SK-N-SH treated with all-trans-retinoic acid at 6 μM for 48 hours (cell line): ENCODE data around the gene DENND6A.

ENCODE experiments used
- ATAC-seq: fragments of 200-7000 bp; cut with Tn5 transposase; 3 replicates; pipeline ENCODE4 v1.9.1; 2020; ENCODE audit warnings: mild to moderate bottlenecking, moderate library complexity
- ARNTL ChIP-seq: fragments of 450-650 bp; formaldehyde crosslinking; IDR thresholded peaks from 2 replicates; pipeline ENCODE4 v1.5.0; 2020; ENCODE audit warnings: low read depth, mild to moderate bottlenecking, moderate library complexity, borderline replicate concordance
- BACH2 ChIP-seq: fragments of 250-450 bp; sonication (Bioruptor Pico); IDR thresholded peaks from 2 replicates; pipeline ENCODE4 v1.9.0; 2021; ENCODE audit warnings: mild to moderate bottlenecking, borderline replicate concordance
- CREB5 ChIP-seq: fragments of 250-450 bp; sonication (Bioruptor Pico); IDR thresholded peaks from 2 replicates; pipeline ENCODE4 v1.5.1; 2020; ENCODE audit warnings: low read depth, mild to moderate bottlenecking, moderate library complexity
- CSDC2 ChIP-seq: fragments of 250-450 bp; sonication (Bioruptor Pico); IDR thresholded peaks from 2 replicates; pipeline ENCODE4 v1.5.0; 2020; ENCODE audit warnings: mild to moderate bottlenecking, moderate library complexity
- CSRNP3 ChIP-seq: fragments of 250-450 bp; sonication (Bioruptor Pico); IDR thresholded peaks from 2 replicates; pipeline ENCODE4 v1.5.1; 2021; ENCODE audit warnings: mild to moderate bottlenecking, moderate library complexity
- ESRRG ChIP-seq: fragments of 250-450 bp; sonication (Bioruptor Pico); IDR thresholded peaks from 2 replicates; pipeline ENCODE4 v1.6.1; 2021; ENCODE audit warnings: mild to moderate bottlenecking
- ISL1 ChIP-seq: fragments of 250-450 bp; sonication (Bioruptor Pico); IDR thresholded peaks from 2 replicates; pipeline ENCODE4 v2.1.2; 2022; ENCODE audit warnings: mild to moderate bottlenecking, moderate library complexity
- OSR1 ChIP-seq: fragments of 250-450 bp; sonication (Bioruptor Pico); IDR thresholded peaks from 2 replicates; pipeline ENCODE4 v1.8.0; 2022; ENCODE audit warnings: moderate library complexity, mild to moderate bottlenecking, inconsistent platforms
- PATZ1 ChIP-seq: fragments of 250-450 bp; sonication (Bioruptor Pico); IDR thresholded peaks from 2 replicates; pipeline ENCODE4 v1.8.0; 2020; ENCODE audit warnings: mild to moderate bottlenecking, moderate library complexity, borderline replicate concordance
- POU6F1 ChIP-seq: fragments of 250-450 bp; sonication (Bioruptor Pico); IDR thresholded peaks from 2 replicates; pipeline ENCODE4 v1.8.0; 2021; ENCODE audit warnings: low read depth, mild to moderate bottlenecking, moderate library complexity, borderline replicate concordance
- PPARA ChIP-seq: fragments of 250-450 bp; sonication (Bioruptor Pico); IDR thresholded peaks from 2 replicates; pipeline ENCODE4 v1.5.0; 2020; ENCODE audit warnings: mild to moderate bottlenecking, borderline replicate concordance
- RARB ChIP-seq: fragments of 250-450 bp; sonication (Bioruptor Pico); IDR thresholded peaks from 2 replicates; pipeline ENCODE4 v1.8.0; 2021; ENCODE audit warnings: mild to moderate bottlenecking, moderate library complexity
- SNAI2 ChIP-seq: fragments of 250-450 bp; sonication (Bioruptor Pico); IDR thresholded peaks from 2 replicates; pipeline ENCODE4 v1.5.0; 2020; ENCODE audit warnings: mild to moderate bottlenecking, moderate library complexity
- TCF4 ChIP-seq: fragments of 250-450 bp; sonication (Bioruptor Pico); IDR thresholded peaks from 2 replicates; pipeline ENCODE4 v1.8.0; 2021; ENCODE audit warnings: mild to moderate bottlenecking, moderate library complexity, borderline replicate concordance
- TOX ChIP-seq: fragments of 250-450 bp; sonication (Bioruptor Pico); IDR thresholded peaks from 2 replicates; pipeline ENCODE4 v1.8.0; 2021; ENCODE audit warnings: mild to moderate bottlenecking, moderate library complexity, borderline replicate concordance
- ZC3H10 ChIP-seq: fragments of 250-450 bp; sonication (Bioruptor Pico); IDR thresholded peaks from 2 replicates; pipeline ENCODE4 v1.5.1; 2021; ENCODE audit warnings: mild to moderate bottlenecking, moderate library complexity
- ZFP30 ChIP-seq: fragments of 450-650 bp; formaldehyde crosslinking; IDR thresholded peaks from 2 replicates; pipeline ENCODE4 v1.5.0; 2022; ENCODE audit warnings: mild to moderate bottlenecking, moderate library complexity
- ZNF565 ChIP-seq: fragments of 450-650 bp; formaldehyde crosslinking; conservative IDR thresholded peaks from 2 replicates; pipeline ENCODE4 v1.5.0; 2020; ENCODE audit warnings: low read depth, mild to moderate bottlenecking, moderate library complexity
- ZNF70 ChIP-seq: fragments of 450-650 bp; formaldehyde crosslinking; IDR thresholded peaks from 2 replicates; pipeline ENCODE4 v1.5.0; 2020; ENCODE audit warnings: mild to moderate bottlenecking, moderate library complexity
- ZNF8 ChIP-seq: fragments of 450-650 bp; formaldehyde crosslinking; IDR thresholded peaks from 2 replicates; pipeline ENCODE4 v1.5.0; 2020; ENCODE audit warnings: mild to moderate bottlenecking, moderate library complexity
- TF ChIP-seq, protein P1 (sequence below): fragments of 250-450 bp; sonication (Bioruptor Pico); IDR thresholded peaks from 2 replicates; pipeline ENCODE4 v1.5.0; 2020; ENCODE audit warnings: mild to moderate bottlenecking, moderate library complexity

Gene DENND6A

DNA sequence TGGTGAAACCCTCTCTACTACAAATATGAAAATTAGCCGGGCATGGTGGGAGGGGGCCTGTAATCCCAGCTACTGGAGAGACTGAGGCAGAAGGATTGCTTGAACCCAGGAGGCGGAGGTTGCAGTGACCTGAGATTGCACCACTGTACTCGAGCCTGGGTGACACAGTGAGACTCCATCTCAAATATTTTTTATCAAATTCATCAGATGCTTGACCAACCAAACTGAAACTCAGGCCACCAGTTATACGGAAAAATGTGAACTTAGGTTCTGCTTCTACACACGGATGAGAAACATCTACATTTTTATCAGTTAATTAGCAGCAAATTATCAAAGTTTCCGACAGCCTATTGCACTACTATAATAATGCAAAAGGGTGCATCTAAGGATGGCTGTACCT lies 100.6 kb downstream of the DENND6A start:
- TF ChIP-seq ARNTL (CRISPR knock-in tag) (no peak), PATZ1 (no peak), CSRNP3 (no peak), RARB (CRISPR knock-in tag) (no peak), ZC3H10 (no peak), POU6F1 (CRISPR knock-in tag) (no peak), SNAI2 (CRISPR knock-in tag) (no peak), CSDC2 (CRISPR knock-in tag) (no peak), PPARA (CRISPR knock-in tag) (no peak), ZNF565 (CRISPR knock-in tag) (no peak), ZNF70 (no peak), ZNF8 (CRISPR knock-in tag) (no peak), BACH2 (CRISPR knock-in tag) (no peak), OSR1 (no peak), ISL1 (CRISPR knock-in tag) (no peak), ESRRG (no peak), TCF4 (CRISPR knock-in tag) (no peak), CREB5 (CRISPR knock-in tag) (no peak), TOX (CRISPR knock-in tag) (no peak)
- TF ChIP-seq, protein P1, sequence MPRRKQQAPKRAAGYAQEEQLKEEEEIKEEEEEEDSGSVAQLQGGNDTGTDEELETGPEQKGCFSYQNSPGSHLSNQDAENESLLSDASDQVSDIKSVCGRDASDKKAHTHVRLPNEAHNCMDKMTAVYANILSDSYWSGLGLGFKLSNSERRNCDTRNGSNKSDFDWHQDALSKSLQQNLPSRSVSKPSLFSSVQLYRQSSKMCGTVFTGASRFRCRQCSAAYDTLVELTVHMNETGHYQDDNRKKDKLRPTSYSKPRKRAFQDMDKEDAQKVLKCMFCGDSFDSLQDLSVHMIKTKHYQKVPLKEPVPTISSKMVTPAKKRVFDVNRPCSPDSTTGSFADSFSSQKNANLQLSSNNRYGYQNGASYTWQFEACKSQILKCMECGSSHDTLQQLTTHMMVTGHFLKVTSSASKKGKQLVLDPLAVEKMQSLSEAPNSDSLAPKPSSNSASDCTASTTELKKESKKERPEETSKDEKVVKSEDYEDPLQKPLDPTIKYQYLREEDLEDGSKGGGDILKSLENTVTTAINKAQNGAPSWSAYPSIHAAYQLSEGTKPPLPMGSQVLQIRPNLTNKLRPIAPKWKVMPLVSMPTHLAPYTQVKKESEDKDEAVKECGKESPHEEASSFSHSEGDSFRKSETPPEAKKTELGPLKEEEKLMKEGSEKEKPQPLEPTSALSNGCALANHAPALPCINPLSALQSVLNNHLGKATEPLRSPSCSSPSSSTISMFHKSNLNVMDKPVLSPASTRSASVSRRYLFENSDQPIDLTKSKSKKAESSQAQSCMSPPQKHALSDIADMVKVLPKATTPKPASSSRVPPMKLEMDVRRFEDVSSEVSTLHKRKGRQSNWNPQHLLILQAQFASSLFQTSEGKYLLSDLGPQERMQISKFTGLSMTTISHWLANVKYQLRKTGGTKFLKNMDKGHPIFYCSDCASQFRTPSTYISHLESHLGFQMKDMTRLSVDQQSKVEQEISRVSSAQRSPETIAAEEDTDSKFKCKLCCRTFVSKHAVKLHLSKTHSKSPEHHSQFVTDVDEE (CRISPR knock-in tag): no peak
- no peak for ATAC-seq

DNA sequence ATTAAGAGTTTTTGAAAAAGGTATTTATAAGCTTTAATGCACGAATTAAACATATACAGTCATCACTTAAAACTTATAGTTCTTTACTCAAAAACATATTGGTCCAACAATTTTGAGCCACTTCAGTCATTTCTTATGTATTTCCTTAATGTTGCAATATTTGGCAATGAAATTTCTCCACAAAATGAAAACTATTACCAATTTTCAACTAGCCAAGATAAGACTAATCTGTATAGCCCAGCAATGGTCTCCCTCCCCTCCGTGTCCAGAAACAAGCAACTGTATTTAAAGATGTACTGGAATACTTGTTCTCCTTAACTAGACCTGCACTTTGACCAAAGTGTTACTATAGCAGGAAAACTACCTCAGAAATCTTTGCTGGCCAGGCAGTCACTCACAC lies 105.0 kb downstream of the DENND6A start:
- TF ChIP-seq BACH2 (CRISPR knock-in tag) (no peak), SNAI2 (CRISPR knock-in tag) (no peak), CSDC2 (CRISPR knock-in tag) (no peak), PPARA (CRISPR knock-in tag) (no peak), TCF4 (CRISPR knock-in tag) (no peak), ARNTL (CRISPR knock-in tag) (no peak), ZNF565 (CRISPR knock-in tag) (no peak), ZNF70 (no peak), ZFP30 (CRISPR knock-in tag) (no peak)
- TF ChIP-seq, protein P1 (CRISPR knock-in tag): no peak
- no peak for ATAC-seq
